HK-2 (cell line): ENCODE data around the gene CNTN4.
A peak's percentile ranks its signal among the peaks of the same experiment; 100 is the strongest.
"Not testable (repeated sequence)": the region's sequence is repeated elsewhere in the genome, so short reads cannot be mapped to it uniquely, and the experiment has no call there.

Source experiments
- DNase-seq: peaks from one replicate; pipeline ENCODE4 v3.0.0-alpha.2; 2018; ENCODE audit not compliant: unreplicated experiment

Gene CNTN4

GRCh38 chr3:2512881-2513280 is 414.2 kb downstream of the CNTN4 start:
- DNase-seq: no peak

DNA sequence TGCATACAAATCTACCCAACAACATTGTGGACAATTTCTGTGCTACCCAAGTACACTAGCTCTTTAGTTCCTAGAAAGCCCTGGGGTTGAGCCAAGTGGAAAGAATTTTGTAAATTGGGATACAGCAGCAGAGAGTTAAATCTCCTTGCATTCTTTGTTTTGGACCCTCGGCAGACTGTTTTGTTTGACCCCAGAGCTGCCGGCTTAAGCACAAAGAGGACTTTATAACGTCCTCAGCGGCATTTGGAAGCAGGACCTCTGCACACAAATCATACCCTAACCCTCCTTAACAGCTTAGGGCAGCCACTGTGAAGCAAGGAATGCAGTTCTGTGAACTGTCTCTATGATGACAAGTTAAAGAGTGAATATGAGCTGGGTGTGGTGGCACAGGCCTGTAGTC is 415.3 kb downstream of the CNTN4 start:
- DNase-seq: no peak

GRCh38 chr3:2516762-2517441 is 418.2 kb downstream of the CNTN4 start:
- DNase-seq: no peak

DNA sequence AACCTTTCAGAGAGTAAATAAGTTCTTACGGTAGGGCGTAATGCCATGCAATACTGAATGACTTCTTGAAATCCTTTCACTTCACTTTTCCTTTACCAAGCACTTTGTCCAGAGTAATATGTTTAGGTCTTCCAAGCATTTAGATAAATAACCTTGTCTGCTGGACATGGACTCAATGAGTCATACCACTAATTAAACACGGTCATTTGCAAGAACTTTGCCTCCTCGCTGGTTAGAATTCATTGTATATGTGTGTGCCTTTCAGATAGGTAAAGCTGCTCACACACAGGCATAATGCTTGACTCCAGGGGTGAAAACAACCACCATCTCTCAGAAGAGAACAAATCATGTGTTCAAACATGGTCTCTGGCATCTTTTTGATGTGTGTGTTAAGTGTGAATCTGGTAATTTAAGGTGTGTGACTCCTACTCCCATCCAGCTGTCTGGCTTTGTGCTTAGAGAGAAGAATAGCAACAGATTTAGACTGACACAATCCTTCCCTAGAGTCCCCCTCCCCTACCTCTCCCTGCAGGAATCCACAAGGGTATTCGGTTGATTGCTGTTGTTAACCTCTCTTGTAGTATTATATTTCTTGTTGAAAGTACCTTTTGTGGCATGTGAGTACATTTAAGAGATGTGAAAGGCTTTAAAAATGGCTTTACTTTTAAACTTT is 419.0 kb downstream of the CNTN4 start:
- no peak for DNase-seq

GRCh38 chr3:2523281-2523836 is 424.7 kb downstream of the CNTN4 start:
- DNase-seq: no peak

DNA sequence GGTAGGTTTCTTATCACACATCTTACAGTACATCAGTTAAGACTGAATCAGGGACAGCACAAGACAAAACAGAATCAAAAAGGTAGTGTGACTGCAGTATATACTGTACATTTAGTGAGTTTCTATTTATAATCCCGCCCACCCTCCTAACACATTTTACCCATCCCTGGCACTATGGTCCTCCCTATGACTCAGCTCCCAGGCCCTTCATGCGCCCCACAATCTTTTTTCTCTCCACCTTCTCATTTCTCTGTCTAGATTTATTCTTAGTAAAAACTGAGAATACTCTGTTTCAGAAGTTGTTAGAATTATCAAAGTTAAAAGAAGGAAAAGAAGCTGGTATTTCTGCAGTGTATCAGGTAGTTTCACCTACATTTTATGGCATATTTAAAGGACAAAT is 427.3 kb downstream of the CNTN4 start:
- no peak for DNase-seq

GRCh38 chr3:2526926-2527325 is 428.3 kb downstream of the CNTN4 start:
- no peak for DNase-seq

DNA sequence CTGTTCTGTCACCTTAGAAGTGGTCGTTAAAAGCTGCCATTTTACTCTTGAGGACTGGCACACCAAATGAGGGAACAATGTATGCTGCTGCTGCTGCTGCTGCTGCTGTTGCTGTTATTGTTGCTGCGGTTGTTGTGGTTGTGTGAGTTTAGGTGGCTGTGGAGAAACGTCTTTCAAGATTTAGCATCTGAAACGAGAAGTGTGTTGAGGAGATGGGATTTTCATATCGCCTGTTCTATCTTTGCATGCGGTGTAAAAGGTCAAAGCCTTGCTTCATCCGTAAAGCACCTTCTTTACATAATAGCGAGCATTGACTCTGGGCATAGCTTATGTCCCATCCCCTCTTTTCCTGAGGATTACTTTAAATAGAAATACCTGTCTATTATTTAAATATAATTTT is 428.7 kb downstream of the CNTN4 start:
- not testable (repeated sequence) for DNase-seq

GRCh38 chr3:2534767-2535166 is 436.1 kb downstream of the CNTN4 start:
- not testable (repeated sequence) for DNase-seq

DNA sequence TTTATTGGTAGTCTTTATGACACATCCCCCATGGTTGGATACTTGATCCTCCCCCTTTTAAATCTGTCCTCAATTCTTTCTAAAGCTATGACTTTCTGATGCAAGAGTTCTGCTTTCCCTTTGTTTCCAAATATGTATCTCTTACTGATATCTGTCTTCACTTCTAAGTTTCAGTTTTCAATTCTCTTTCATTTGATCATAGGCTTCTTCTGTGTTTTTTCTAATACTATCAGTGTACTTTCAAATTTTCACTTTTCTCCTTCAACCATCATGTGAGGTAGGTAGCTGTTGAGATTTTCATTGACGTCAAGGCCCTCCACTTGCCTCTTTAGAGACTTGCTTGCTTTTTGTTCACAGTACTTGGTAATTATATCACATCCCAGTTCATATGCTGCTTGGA is 436.5 kb downstream of the CNTN4 start:
- DNase-seq: no peak

DNA sequence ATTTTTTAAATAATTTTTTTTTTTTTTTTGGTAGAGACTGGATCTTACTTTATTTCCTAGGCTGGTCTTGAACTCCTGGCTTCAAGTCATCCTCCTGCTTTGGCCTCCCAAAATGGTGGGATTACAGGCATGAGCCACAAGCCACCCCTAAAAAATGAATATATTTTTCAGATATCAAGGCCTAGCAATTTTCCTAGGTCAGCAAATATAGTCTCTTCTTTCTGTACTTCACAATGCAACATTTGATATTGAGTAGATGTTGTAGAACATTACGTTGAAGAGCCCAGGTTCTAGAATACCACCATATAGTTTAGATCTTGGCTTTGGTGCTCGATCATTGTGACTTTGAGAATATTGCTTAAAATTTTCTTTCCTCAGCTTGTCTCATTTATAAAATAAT is 437.9 kb downstream of the CNTN4 start:
- DNase-seq: no peak

GRCh38 chr3:2540115-2540514 is 441.4 kb downstream of the CNTN4 start:
- DNase-seq: peak; percentile 3

DNA sequence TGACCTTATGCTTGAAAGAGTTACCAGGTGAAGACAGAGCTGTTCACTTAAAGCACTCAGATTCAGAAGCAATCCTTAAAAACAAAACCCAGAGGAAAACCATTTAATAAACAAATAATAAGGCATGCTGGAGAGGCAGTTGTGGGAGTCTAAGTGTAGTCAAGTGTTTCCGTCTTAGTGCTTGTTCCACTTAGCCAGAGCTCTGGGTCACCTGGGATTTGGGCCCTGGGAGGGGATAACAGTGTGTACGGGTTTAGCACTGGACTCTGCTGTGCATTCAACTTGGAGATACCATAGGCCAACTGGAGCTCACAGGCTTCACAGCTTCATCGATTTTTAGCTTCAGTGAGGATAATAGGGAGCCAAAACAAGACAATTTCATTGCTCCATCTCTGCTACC is 444.6 kb downstream of the CNTN4 start:
- DNase-seq: no peak

GRCh38 chr3:2544212-2544611 is 445.5 kb downstream of the CNTN4 start:
- DNase-seq: no peak

DNA sequence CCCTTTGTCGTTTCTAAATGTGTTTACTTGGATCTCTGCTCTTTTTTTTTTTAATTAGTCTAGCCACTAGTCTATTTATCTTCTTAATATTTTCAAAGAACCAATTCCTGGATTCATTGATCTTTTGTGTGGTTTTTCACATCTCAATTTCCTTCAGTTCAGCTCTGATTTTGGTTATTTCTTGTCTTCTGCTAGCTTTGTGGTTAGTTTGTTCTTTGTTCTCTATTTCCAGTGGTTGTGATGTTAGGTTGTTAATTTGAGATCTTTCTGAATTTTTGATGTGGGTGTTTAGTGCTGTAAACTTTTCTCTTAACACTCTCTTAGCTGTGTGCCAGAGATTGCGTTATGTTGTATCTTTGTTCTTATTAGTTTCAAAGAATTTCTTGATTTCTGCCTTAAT is 446.1 kb downstream of the CNTN4 start:
- DNase-seq: no peak

DNA sequence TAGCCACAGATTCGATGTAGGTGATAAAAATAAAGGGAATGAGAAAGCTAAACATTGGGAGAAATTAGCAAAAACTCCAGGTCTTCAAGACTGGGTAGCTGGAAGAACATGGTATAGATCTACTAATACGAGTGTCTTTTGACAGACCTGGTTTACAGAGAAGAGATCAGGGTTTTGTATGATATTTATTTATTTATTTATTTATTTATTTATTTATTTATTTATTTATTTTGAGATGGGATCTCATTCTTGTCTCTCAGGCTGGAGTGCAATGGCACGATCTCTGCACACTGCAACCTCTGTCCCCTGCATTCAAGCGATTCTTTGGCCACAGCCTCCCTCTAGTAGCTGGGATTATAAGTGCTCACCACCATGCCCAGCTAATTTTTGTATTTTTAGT is 448.4 kb downstream of the CNTN4 start:
- no peak for DNase-seq

- DNase-seq: no peak
Observed at GRCh38 chr3:2554656-2555055, 456.0 kb downstream of the CNTN4 start.

DNA sequence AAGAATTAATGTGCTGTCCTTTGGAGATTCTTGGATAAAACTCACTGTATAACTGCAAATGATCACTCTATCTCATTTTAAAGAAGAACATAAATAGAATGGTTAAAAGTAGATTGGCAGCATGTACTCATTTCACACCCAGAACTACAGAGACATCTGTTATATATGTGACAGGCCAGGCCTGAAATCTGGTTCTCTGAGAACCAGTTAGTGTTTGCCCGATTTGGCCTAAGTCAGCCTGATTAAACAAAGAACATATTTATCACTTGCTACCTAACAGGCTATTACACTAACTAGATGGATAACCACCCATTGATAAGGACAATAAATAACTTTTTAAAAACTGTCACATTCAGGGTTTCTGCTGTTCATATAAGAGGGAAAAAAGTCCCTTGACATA is 460.1 kb downstream of the CNTN4 start:
- no peak for DNase-seq

- no peak for DNase-seq
Observed at GRCh38 chr3:2567451-2567850, 468.8 kb downstream of the CNTN4 start.

DNA sequence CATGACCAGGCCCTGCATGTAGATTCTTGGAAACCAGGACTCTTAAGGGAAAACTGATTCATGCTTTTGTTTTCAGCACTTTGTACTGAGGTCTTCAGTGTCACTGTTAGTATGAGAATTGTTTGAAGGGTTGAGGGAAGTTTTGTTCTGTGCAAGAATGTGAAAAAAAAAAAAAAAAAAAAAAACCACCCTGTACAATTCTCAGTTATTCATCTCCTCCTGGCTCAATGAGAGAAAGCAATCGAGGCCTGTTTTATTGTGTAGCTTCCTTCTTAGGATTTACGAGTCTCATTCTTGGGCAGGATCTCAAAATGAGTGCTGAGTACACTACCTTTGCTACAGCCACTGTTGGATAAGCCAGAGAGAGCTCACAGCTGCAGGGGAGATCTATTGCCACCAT is 469.5 kb downstream of the CNTN4 start:
- DNase-seq: no peak

- DNase-seq: no peak
Observed at GRCh38 chr3:2568929-2569328, 470.3 kb downstream of the CNTN4 start.

DNA sequence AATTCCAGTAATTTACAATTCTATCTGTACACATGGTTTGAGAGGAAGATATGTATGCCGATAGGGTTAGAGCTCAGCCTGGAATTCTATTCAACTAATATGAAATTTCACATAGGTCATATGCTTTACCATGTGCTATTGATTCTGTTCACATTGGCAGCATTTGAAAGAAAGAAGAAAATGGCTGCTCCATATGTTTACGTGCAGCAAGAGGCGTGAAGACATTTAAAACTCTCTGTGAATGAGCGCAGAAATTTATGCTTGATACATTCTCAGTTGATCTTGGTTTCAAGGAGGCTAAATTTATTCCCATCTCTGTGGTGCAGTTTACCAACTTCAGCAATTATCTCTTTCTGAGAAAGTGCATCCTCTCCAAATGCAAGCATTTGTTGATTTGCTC is 478.9 kb downstream of the CNTN4 start:
- DNase-seq: no peak

DNA sequence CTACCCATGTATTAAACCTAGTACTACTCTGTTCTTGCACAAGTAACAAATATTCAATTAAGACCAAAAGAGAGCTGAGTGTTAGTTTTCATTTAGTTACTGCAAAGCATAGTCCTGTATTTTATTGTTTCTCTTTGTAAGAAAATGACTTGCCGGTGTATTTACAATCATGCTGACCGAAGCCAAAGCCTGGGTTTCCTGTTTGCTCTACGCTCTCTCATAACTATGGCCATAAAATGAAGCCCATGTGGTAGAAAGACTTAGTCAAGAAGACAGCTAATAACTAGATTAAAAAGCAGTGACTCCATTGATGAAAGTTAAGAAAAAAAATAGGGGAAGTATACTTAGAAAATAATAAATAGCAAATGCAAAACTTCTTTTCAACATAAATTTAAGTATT is 479.9 kb downstream of the CNTN4 start:
- no peak for DNase-seq

GRCh38 chr3:2579206-2579605 is 480.5 kb downstream of the CNTN4 start:
- DNase-seq: no peak
